Keratinocyte (primary cell): ENCODE data around the gene LRWD1. TPM values are rescaled to one million over a fixed set of nuclear protein-coding genes. Genes with fewer than 3 reads are reported as not detected.

Experiments used
- DNase-seq: peaks from one replicate; pipeline ENCODE4 v3.0.0-alpha.2; 2011; ENCODE audit warnings: low read depth, missing footprints, low spot score
- FAIRE-seq: peaks from 2 replicates; lab custom pipeline; 2011; peaks lifted over from hg19 to GRCh38; lab: Jason Lieb, UNC
- H2AFZ ChIP-seq: 2 replicates; pipeline ENCODE4 v1.6.0; 2012; ENCODE audit warnings: low read length, control low read depth, inconsistent platforms; ENCODE audit not compliant: control insufficient read depth
- H3K27ac ChIP-seq: 2 replicates; pipeline ENCODE4 v1.5.1; 2011; ENCODE audit warnings: low read length; ENCODE audit not compliant: control insufficient read depth, insufficient read depth
- H3K27me3 ChIP-seq: 3 replicates; pipeline ENCODE4 v1.6.0; 2011; ENCODE audit warnings: low read length; ENCODE audit not compliant: control insufficient read depth, insufficient read depth; ENCODE audit errors: extremely low read depth
- H3K36me3 ChIP-seq, 2 experiments: 2 replicates in 1 of 2; 3 replicates in 1 of 2; pipeline ENCODE4 v1.5.1; 2011; ENCODE audit warnings: low read length in 2 of 2, mild to moderate bottlenecking in 1 of 2; ENCODE audit not compliant: control insufficient read depth in 2 of 2, insufficient read depth in 2 of 2; ENCODE audit errors: extremely low read depth in 1 of 2
- H3K4me1 ChIP-seq: 3 replicates; pipeline ENCODE4 v1.5.1; 2011; ENCODE audit warnings: low read length; ENCODE audit not compliant: control insufficient read depth, insufficient read depth; ENCODE audit errors: extremely low read depth
- H3K4me2 ChIP-seq: 3 replicates; pipeline ENCODE4 v1.6.0; 2011; ENCODE audit warnings: low read depth, low read length; ENCODE audit not compliant: control insufficient read depth, insufficient read depth; ENCODE audit errors: extremely low read depth
- H3K4me3 ChIP-seq, 3 experiments: fragments of 200-600 bp in 1 of 3; sonication (generic) in 1 of 3; 2 replicates in 2 of 3; 3 replicates in 1 of 3; pipeline ENCODE4 v1.5.1; 2011 to 2016; ENCODE audit warnings: low read length in 3 of 3, mild to moderate bottlenecking in 3 of 3, control low read depth in 2 of 3, inconsistent platforms in 1 of 3, low read depth in 1 of 3, mixed read lengths in 1 of 3, mixed run types in 1 of 3, moderate library complexity in 1 of 3; ENCODE audit not compliant: control insufficient read depth in 2 of 3, insufficient read depth in 2 of 3; ENCODE audit errors: extremely low read depth in 1 of 3
- H3K79me2 ChIP-seq: 2 replicates; pipeline ENCODE4 v1.6.0; 2012; ENCODE audit warnings: low read length; ENCODE audit not compliant: control insufficient read depth, insufficient read depth
- H3K9ac ChIP-seq: 3 replicates; pipeline ENCODE4 v1.6.0; 2011; ENCODE audit warnings: low read length; ENCODE audit not compliant: control insufficient read depth, insufficient read depth; ENCODE audit errors: extremely low read depth
- H3K9me1 ChIP-seq: 3 replicates; pipeline ENCODE4 v1.6.0; 2011; ENCODE audit warnings: low read length; ENCODE audit not compliant: control insufficient read depth, insufficient read depth; ENCODE audit errors: extremely low read depth
- H3K9me3 ChIP-seq: 2 replicates; pipeline ENCODE4 v1.5.1; 2012; ENCODE audit warnings: low read depth, low read length; ENCODE audit not compliant: control insufficient read depth
- H4K20me1 ChIP-seq: 3 replicates; pipeline ENCODE4 v1.6.0; 2011; ENCODE audit warnings: low read length; ENCODE audit not compliant: control insufficient read depth, insufficient read depth; ENCODE audit errors: extremely low read depth
- EZH2 ChIP-seq: IDR thresholded peaks from one replicate; pipeline ENCODE4 v1.6.1; 2012; ENCODE audit warnings: inconsistent platforms, mild to moderate bottlenecking, low read length, moderate library complexity
- dilution Hi-C: fragments of 300-500 bp; cut with MboI; formaldehyde crosslinking; loops from one replicate; pipeline ENCODE4 v1.7.0; 2020; ENCODE audit warnings: low sequenced_read_pairs; ENCODE audit not compliant: extremely low pct_ligation_motif_present
- polyA plus RNA-seq, 5 experiments: library from polyadenylated mRNA; depleted of rRNA in 3 of 5; stranded (reverse) in 3 of 5; stranded (forward) in 1 of 5; unstranded in 1 of 5; fragments of >200 nt; gene quantifications; 1 replicate in 1 of 5; 2 replicates in 3 of 5; 3 replicates in 1 of 5; pipeline versions ENCODE4 v1.2.1 to v1.2.3, GENCODE V29; 2011 to 2012; ENCODE audit warnings: missing spikeins in 2 of 5, low read depth in 1 of 5, low replicate concordance in 1 of 5
- TF ChIP-seq, protein P1 (sequence below), 3 experiments: IDR thresholded peaks in 1 of 3; conservative IDR thresholded peaks in 1 of 3; optimal IDR thresholded peaks in 1 of 3; 2 replicates in 2 of 3; 3 replicates in 1 of 3; pipeline versions ENCODE3 to v1.5.1; 2011; ENCODE audit warnings: low read length in 3 of 3, mild to moderate bottlenecking in 3 of 3, moderate library complexity in 2 of 3, control low read depth in 1 of 3, inconsistent platforms in 1 of 3; ENCODE audit not compliant: insufficient read depth in 2 of 3; ENCODE audit errors: extremely low read depth in 1 of 3

The LRWD1 gene
- polyA plus RNA-seq, 1 donor (not counting 4 experiments of a cell fraction or from before 2014, with no cell fraction given): 11.3 TPM

GRCh38 chr7:102455596-102455995, 9.2 kb upstream of the LRWD1 start:
- H3K9me3 ChIP-seq: no peaks in the 10 kb centered on the region
- H3K9me1 ChIP-seq: no peaks in the 10 kb centered on the region
- no peaks in the 10 kb centered on the region for H3K79me2 ChIP-seq
- H4K20me1 ChIP-seq: no peaks in the 10 kb centered on the region
- H3K4me3 ChIP-seq: no peak overlapping the region
- FAIRE-seq: no peak
- dilution Hi-C loops: no loop called here
- no peak overlapping the region for H2AFZ ChIP-seq
- H3K27ac ChIP-seq: no peak overlapping the region
- TF ChIP-seq, protein P1, sequence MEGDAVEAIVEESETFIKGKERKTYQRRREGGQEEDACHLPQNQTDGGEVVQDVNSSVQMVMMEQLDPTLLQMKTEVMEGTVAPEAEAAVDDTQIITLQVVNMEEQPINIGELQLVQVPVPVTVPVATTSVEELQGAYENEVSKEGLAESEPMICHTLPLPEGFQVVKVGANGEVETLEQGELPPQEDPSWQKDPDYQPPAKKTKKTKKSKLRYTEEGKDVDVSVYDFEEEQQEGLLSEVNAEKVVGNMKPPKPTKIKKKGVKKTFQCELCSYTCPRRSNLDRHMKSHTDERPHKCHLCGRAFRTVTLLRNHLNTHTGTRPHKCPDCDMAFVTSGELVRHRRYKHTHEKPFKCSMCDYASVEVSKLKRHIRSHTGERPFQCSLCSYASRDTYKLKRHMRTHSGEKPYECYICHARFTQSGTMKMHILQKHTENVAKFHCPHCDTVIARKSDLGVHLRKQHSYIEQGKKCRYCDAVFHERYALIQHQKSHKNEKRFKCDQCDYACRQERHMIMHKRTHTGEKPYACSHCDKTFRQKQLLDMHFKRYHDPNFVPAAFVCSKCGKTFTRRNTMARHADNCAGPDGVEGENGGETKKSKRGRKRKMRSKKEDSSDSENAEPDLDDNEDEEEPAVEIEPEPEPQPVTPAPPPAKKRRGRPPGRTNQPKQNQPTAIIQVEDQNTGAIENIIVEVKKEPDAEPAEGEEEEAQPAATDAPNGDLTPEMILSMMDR (optimal IDR thresholded peaks at IDR 0.05 in 1 of 3, IDR thresholded peaks at IDR 0.05 in 1 of 3, conservative IDR thresholded peaks at IDR 0.05 in 1 of 3; ENCODE audit: extremely low read depth in 1 of 3, insufficient read depth in 2 of 3, low read length in 3 of 3): no peak
- TF ChIP-seq EZH2: no peak
- H3K9ac ChIP-seq: no peak overlapping the region
- H3K27me3 ChIP-seq: no peaks in the 10 kb centered on the region
- H3K36me3 ChIP-seq: peaks cover 4 to 14% of the 10 kb centered on the region in 2 experiments
- no peak overlapping the region for H3K4me2 ChIP-seq
- peaks cover 10% of the 10 kb centered on the region for H3K4me1 ChIP-seq
- DNase-seq: no peak

GRCh38 chr7:102456327-102456726, 8.5 kb upstream of the LRWD1 start:
- peaks cover 4 to 14% of the 10 kb centered on the region in 2 experiments for H3K36me3 ChIP-seq

More at GRCh38 chr7:102456327-102456726, 8.5 kb upstream of the LRWD1 start:
- DNase-seq (no peak), FAIRE-seq (no peak)
- H3K9me3 ChIP-seq: no peaks in the 10 kb centered on the region
- H3K4me2 ChIP-seq: no peak overlapping the region
- no peaks in the 10 kb centered on the region for H3K9me1 ChIP-seq
- no peak overlapping the region for H3K4me3 ChIP-seq
- H3K9ac ChIP-seq: no peak overlapping the region
- peaks cover 7% of the 10 kb centered on the region for H3K4me1 ChIP-seq
- H3K27ac ChIP-seq: no peak overlapping the region
- H4K20me1 ChIP-seq: no peaks in the 10 kb centered on the region
- no peak overlapping the region for H2AFZ ChIP-seq
- H3K79me2 ChIP-seq: no peaks in the 10 kb centered on the region
- no peaks in the 10 kb centered on the region for H3K27me3 ChIP-seq
- TF ChIP-seq EZH2: no peak
- TF ChIP-seq, protein P1 (optimal IDR thresholded peaks at IDR 0.05 in 1 of 3, IDR thresholded peaks at IDR 0.05 in 1 of 3, conservative IDR thresholded peaks at IDR 0.05 in 1 of 3; ENCODE audit: extremely low read depth in 1 of 3, insufficient read depth in 2 of 3, low read length in 3 of 3): no peak
- dilution Hi-C loops: no loop called here
